HG03558 (cell line): Measurements from ENCODE around the gene RBMY1F.
"Not testable (repeated sequence)": the region's sequence is repeated elsewhere in the genome, so short reads cannot be mapped to it uniquely, and the experiment has no call there.

Source experiments
- ATAC-seq: cut with Tn5 transposase; IDR thresholded peaks from one replicate; pipeline ENCODE4 v1.9.1; 2021; ENCODE audit warnings: moderate number of reproducible peaks; ENCODE audit not compliant: unreplicated experiment; ENCODE audit errors: extremely low read depth

The RBMY1F gene

DNA sequence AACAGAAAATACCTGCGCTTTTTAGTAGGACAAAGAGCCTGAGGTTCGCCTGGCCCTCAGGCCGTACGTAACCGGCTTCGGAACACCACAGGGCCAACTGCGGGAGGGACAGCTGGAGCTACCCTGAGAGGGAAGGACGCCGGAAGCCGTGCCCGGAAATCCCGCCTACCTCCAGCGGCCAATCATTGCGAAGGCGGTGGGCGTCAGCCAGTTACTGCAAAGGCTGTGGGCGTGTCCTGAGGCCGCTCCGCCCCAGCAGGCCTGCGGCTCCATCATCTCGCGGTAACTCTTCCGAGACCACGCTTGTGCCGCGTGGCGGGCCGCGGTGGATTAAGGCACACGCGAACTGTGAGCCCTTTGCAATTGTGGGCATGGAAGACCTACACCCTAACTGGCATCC lies at the start of gene RBMY1F:
Gene RBMY1F, minus strand, starts transcription at position 101 of the 400 bp plus-strand sequence. CDS start 1,954 bp downstream, outside the sequence.
- not testable (repeated sequence) for ATAC-seq

DNA sequence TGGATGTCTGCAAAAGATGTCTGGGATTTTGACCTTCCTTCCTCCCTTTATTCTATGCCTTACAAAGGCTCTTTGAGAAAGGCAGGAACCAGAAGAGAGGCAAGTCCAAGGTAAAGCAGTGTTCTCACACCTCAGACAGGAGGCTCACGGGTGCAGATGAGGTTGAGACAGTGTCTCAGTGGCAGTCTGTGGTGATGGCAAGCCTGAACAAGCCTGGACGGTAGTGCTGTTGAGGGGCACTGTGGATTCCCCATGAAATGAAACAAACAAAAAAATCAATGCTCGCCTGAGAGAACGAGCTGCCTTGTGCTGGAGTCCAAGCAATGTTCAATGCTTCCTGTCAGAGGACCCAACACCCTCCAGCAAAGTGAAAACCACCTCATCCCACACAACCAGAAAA lies 31.6 kb downstream of the RBMY1F start:
- not testable (repeated sequence) for ATAC-seq

DNA sequence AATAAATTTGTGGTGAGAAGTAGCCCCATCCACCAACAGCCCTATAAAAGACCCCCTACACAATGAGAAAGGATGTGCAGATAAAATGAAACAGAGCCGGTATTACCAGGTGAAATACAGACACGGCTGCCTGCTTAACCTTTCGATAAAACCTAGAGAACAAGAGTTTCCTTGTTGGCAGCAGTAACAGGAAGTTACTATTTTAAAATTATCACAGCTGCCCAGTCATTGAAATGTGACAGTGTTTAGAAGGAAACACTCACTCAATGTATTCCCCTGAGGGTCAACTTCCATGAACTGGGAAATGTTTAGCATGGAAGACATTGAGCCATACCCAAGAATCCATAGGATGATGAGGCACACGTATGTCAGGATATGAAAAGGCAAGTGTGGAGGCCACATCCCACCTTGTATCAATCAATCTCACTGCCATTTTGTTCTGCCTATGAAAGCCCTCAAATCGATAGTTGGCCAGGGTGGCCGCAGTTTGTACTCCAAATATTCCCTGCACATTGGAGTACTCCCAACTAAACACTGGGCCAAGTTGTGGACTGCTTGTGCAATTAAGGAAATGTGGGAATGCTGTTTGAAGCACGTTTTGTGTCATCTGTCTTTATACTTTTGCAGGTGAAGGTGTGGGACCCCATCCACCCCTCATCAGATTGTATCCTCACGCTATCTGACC lies 41.6 kb downstream of the RBMY1F start:
- not testable (repeated sequence) for ATAC-seq

DNA sequence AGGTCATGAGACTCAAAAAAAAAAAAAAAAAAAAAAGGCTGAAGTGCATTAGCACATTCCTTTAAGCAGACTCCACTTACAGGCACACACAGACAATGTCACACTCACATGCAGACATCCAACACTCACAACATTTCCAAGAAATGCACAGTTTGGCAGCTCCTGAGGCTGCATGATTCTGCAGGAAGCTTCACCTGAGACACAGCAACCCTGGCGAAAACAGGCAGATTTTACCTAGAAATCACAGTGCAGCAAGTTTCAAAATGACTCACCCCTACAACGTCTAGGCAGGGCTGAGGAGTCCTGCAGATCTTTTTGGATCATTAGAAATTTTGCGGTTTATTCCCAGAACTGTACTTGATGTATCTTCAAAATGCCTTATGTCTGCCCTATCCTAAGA lies 48.0 kb downstream of the RBMY1F start:
- not testable (repeated sequence) for ATAC-seq

DNA sequence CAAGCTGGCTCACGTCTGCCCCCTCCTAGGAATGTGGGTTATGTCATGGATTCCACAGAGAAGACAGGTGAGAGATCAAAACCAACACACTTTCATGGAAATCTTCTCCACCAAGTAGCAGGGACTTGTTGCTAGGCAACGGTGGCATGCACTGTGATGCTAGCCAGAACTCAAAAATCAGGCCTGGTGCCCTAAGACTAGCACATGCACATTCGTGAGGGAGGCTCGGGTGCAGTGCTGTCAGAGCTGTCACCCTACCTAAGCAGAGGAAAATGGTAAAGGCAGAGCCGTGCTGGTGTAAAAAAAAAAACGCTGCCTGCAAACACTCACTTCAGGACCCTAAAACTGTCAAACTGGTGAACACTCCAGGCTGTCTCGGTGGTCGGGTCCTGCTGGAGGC lies 52.2 kb downstream of the RBMY1F start:
- not testable (repeated sequence) for ATAC-seq
